ENCODE measurements around the gene GABRD.

- no peak for TF ChIP-seq CTCF (conservative IDR thresholded peaks at IDR 0.05)
- TF ChIP-seq ZFX (IDR thresholded peaks at IDR 0.05), result no peak
Observed at GRCh38 chr1:1996207-1996651, 22.9 kb upstream of the GABRD start.
